ENCODE measurements around the gene SOHLH1.

GRCh38 chr9:135681161-135681560 lies 18.1 kb downstream of the SOHLH1 start:
- no peak for TF ChIP-seq NFRKB (IDR thresholded peaks at IDR 0.05)
- TF ChIP-seq BHLHE40 (IDR thresholded peaks at IDR 0.05; ENCODE audit: borderline replicate concordance), result no peak
- no peak for TF ChIP-seq SUZ12 (IDR thresholded peaks at IDR 0.05)
- TF ChIP-seq CTBP1 (IDR thresholded peaks at IDR 0.05; ENCODE audit: borderline replicate concordance), result no peak
- TF ChIP-seq ZNF384 (IDR thresholded peaks at IDR 0.05), result no peak
- no peak for TF ChIP-seq LEF1 (IDR thresholded peaks at IDR 0.05; ENCODE audit: borderline replicate concordance)
- TF ChIP-seq FOXM1 (IDR thresholded peaks at IDR 0.05; ENCODE audit: borderline replicate concordance), result no peak
- no peak for TF ChIP-seq SP1 (IDR thresholded peaks at IDR 0.05)
- TF ChIP-seq HDGF (IDR thresholded peaks at IDR 0.05; ENCODE audit: borderline replicate concordance), result no peak
- TF ChIP-seq FOXK2 (IDR thresholded peaks at IDR 0.05), result no peak
- TF ChIP-seq FOXA1 (IDR thresholded peaks at IDR 0.05), result no peak

Measured in HEK293T (cell line).